BLaER1 treated with 17β-estradiol and CSF1 and Interleukin-3, amounts not matched to agents 10 nM and 100 nM (cell line): ENCODE results near the gene MAD1L1.
"Not testable (repeated sequence)": the region's sequence is repeated elsewhere in the genome, so short reads cannot be mapped to it uniquely, and the experiment has no call there.

Source experiments
- H3K27ac ChIP-seq, 11 experiments: shearing (Covaris generic); formaldehyde crosslinking; 2 replicates each; pipeline ENCODE4 v1.8.1; 2022
- H3K27me3 ChIP-seq, 11 experiments: shearing (Covaris generic); formaldehyde crosslinking; 2 replicates each; pipeline ENCODE4 v1.8.1; 2022
- H3K36me3 ChIP-seq, 11 experiments: shearing (Covaris generic); formaldehyde crosslinking; 2 replicates each; pipeline ENCODE4 v1.8.1; 2022
- H3K4me1 ChIP-seq, 10 experiments: shearing (Covaris generic); formaldehyde crosslinking; 2 replicates each; pipeline ENCODE4 v1.8.1; 2022
- H3K4me2 ChIP-seq, 11 experiments: shearing (Covaris generic); formaldehyde crosslinking; 2 replicates each; pipeline ENCODE4 v1.8.1; 2022
- H3K4me3 ChIP-seq, 10 experiments: shearing (Covaris generic); formaldehyde crosslinking; 2 replicates each; pipeline ENCODE4 v1.8.1; 2022
- H3K9ac ChIP-seq, 11 experiments: shearing (Covaris generic); formaldehyde crosslinking; 2 replicates each; pipeline ENCODE4 v1.8.1; 2022
- H3K9me3 ChIP-seq, 11 experiments: shearing (Covaris generic); formaldehyde crosslinking; replicated peaks in 1 of 11; 2 replicates each; pipeline ENCODE4 v1.8.1; 2022
- H4K20me1 ChIP-seq, 11 experiments: shearing (Covaris generic); formaldehyde crosslinking; 2 replicates each; pipeline ENCODE4 v1.8.1; 2022
- Cebpa-rat ChIP-seq, 11 experiments: shearing (Covaris generic); IDR thresholded peaks; 2 replicates each; pipeline ENCODE4 v1.8.1; 2022

Gene MAD1L1

DNA sequence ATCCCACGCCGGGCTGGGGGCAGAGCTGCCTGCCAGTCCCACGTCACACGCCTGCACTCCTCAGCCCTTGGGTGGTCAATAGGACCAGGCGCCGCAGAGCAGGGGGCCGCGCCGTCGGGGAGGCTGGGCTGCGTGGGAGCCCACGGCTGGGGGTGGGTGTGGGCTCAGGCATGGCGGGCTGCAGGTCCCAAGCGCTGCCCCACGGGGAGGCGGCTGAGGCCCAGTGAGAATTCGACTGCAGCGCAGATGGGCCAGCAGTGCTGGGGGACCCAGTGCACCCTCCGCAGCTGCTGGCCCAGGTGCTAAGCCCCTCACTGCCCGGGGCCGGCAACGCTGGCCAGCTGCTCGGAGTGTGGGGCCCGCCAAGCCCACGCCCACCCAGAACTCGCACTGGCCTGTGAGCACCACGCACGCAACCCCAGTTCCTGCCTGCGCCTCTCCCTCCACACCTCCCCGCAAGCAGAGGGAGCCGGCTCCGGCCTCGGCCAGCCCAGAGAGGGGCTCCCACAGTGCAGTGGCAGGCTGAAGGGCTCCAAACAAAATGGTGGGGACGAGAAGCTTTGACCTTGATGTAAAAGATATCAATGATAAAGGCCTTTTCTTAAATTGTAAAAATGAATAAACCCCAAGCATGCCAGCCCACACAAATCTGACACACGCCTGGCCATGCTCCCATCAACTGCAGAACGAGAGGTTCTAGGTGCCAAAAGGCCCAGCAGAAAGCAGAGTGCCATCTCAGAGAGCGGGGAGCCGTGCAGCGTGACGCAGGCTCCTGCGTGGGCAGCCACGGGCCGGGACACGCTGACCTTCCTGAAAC is 255.5 kb downstream of the MAD1L1 start:
- Histone ChIP-seq H4K20me1 (peaks cover 2 to 94% (median 73%) of the 10 kb centered on the region in 11 experiments; a peak in 21 of 22 replicates), H3K9ac (no peak overlapping the region), H3K36me3 (peaks cover 34 to 72% (median 55%) of the 10 kb centered on the region in 11 experiments), H3K27ac (no peak overlapping the region), H3K4me1 (peaks cover 0 to 65% (median 45%) of the 10 kb centered on the region in 10 experiments; a peak in 18 of 20 replicates), H3K4me3 (no peak overlapping the region), H3K4me2 (no peak overlapping the region), H3K9me3 (peaks cover 11 to 21% (median 19%) of the 10 kb centered on the region in 11 experiments; a peak in 18 of 22 replicates), H3K27me3 (peaks cover 0 to 28% (median 0%) of the 10 kb centered on the region in 11 experiments; a peak in 7 of 22 replicates)
- TF ChIP-seq Cebpa-rat (IDR thresholded peaks at IDR 0.05): no peak

DNA sequence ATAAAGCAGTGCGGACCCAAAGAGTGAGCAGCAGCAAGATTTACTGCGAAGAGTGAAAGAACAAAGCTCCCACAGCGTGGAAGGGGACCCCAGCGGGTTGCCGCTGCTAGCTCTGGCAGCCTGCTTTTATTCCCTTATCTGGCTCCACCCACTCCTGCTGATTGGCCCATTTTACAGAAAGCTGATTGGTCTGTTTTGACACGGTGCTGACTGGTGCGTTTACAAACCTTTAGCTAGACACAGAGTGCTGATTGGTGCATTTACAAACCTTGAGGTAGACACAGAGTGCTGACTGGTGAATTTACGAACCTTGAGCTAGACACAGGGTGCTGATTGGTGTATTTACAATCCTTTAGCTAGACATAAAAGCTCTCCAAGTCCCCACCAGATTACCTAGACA is 256.2 kb downstream of the MAD1L1 start:
- H3K4me3 ChIP-seq, H3K27ac ChIP-seq, H3K4me2 ChIP-seq, H3K9ac ChIP-seq: not testable (repeated sequence)
- peaks cover 2 to 94% (median 69%) of the 10 kb centered on the region in 11 experiments; a peak in 21 of 22 replicates for H4K20me1 ChIP-seq
- H3K27me3 ChIP-seq: peaks cover 0 to 25% (median 0%) of the 10 kb centered on the region in 11 experiments; a peak in 7 of 22 replicates
- peaks cover 11 to 21% (median 19%) of the 10 kb centered on the region in 11 experiments; a peak in 18 of 22 replicates for H3K9me3 ChIP-seq
- H3K4me1 ChIP-seq: peaks cover 0 to 59% (median 43%) of the 10 kb centered on the region in 10 experiments; a peak in 18 of 20 replicates
- H3K36me3 ChIP-seq: peaks cover 34 to 78% (median 61%) of the 10 kb centered on the region in 11 experiments

DNA sequence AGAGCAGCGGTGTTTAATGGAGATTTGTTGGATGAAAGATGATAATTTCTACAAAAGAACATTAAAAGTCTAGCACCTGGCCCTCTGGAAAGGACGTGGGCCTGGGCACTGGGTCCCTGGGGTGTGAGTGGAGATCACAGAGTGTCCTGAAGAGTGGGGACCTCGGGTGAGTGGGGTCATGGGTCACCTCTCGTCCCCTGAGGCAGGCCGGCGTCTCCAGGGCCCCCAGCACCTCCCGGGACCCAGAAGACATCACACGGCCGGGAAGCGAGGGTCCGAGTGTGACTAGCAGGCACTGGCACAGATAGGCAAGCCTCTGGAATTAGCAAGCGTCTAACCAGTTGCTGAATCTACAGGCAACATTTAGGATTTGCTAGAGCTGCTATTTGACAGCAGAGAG is 257.2 kb downstream of the MAD1L1 start:
- TF ChIP-seq Cebpa-rat (IDR thresholded peaks at IDR 0.05): no peak
- H3K9ac ChIP-seq: no peak overlapping the region
- no peak overlapping the region for H3K27ac ChIP-seq
- peaks cover 2 to 94% (median 66%) of the 10 kb centered on the region in 11 experiments; a peak in 21 of 22 replicates for H4K20me1 ChIP-seq
- H3K27me3 ChIP-seq: peaks cover 0 to 15% (median 0%) of the 10 kb centered on the region in 11 experiments; a peak in 7 of 22 replicates
- H3K4me1 ChIP-seq: peaks cover 0 to 50% (median 34%) of the 10 kb centered on the region in 10 experiments; a peak in 18 of 20 replicates
- H3K9me3 ChIP-seq: peaks cover 11 to 21% (median 19%) of the 10 kb centered on the region in 11 experiments; a peak in 18 of 22 replicates
- peak overlapping the region in 7 of 11 experiments; percentile 17 to 70 (median 47); a peak in 8 of 22 replicates for H3K4me2 ChIP-seq
- H3K36me3 ChIP-seq: peaks cover 34 to 87% (median 65%) of the 10 kb centered on the region in 11 experiments
- no peak overlapping the region for H3K4me3 ChIP-seq

DNA sequence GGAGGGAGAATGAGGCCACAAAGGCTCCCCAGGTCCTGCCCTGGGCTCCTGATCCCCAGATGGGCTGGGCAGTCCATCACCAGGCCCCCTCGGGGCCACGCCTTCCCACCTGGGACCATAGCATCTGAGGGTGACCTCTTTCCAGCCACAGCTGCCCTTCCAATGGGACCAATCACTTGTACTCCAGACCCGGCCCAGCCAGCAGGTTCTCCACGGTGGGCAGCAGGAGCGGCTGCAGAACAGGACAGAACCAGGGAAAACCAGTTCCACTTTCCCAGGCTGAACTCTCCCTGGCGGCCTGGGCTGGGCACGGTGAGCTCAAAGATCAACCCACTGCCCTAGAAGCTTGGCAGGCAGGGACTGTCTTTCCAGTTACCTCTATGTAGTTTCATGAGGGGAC is 257.6 kb downstream of the MAD1L1 start:
- peak overlapping the region in 8 of 11 experiments; percentile 17 to 70 (median 44); a peak in 13 of 22 replicates for H3K4me2 ChIP-seq
- H3K27ac ChIP-seq: no peak overlapping the region
- H3K9ac ChIP-seq: 0 out of 22 replicates have a peak overlapping the region, but pooled peaks of 1 of the 11 experiments have one; percentile 15
- H3K9me3 ChIP-seq: peaks cover 11 to 21% (median 19%) of the 10 kb centered on the region in 11 experiments; a peak in 18 of 22 replicates
- peaks cover 0 to 46% (median 30%) of the 10 kb centered on the region in 10 experiments; a peak in 18 of 20 replicates for H3K4me1 ChIP-seq
- H3K27me3 ChIP-seq: peaks cover 0 to 11% (median 0%) of the 10 kb centered on the region in 11 experiments; a peak in 7 of 22 replicates
- no peak overlapping the region for H3K4me3 ChIP-seq
- H4K20me1 ChIP-seq: peaks cover 2 to 94% (median 64%) of the 10 kb centered on the region in 11 experiments; a peak in 21 of 22 replicates
- H3K36me3 ChIP-seq: peaks cover 34 to 84% (median 68%) of the 10 kb centered on the region in 11 experiments
- TF ChIP-seq Cebpa-rat (IDR thresholded peaks at IDR 0.05): no peak

DNA sequence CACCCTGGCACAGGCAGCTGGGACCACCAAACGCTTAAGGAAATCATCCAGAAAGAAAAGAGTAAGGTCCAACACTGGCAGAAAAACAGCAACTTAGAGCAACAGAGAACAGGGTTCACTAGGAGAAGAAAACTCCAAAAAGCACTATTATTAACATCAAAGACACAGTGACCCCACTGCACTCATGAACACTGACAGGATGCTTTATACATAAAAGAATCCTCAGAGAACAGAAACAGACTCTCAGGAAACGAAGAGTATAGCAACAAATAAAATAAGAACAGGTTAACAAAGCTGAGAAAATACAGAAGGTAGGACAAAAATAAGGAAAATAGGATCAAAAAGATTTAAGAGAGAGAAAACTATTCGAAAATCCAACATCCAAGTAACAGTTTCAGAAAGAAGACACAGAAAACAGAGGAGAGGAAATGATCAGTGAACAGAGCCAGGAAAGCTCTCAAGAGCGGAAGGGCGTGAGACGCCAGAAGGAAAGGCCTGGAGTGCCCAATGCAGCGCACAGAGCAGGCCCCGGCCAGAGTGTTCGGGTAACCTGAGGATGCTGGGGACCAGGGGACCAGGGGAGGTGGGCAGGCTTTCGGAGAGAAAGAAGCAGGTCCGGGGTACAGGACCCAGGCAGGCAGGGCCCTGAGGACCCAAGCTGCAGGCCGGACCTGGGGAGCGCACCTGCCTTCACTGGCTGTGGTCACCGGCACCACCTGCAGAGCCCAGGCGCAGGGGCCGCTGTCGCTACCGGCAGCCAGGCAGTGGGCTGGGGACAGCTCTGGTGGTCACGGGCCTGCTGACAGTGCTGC is 258.2 kb downstream of the MAD1L1 start:
- Histone ChIP-seq H4K20me1 (peaks cover 0 to 94% (median 63%) of the 10 kb centered on the region in 11 experiments; a peak in 19 of 22 replicates), H3K9ac (peak overlapping the region in 1 of 11 experiments; percentile 15; a peak in 2 of 22 replicates), H3K9me3 (peaks cover 11 to 21% (median 19%) of the 10 kb centered on the region in 11 experiments; a peak in 18 of 22 replicates), H3K27me3 (peaks cover 0 to 8% (median 0%) of the 10 kb centered on the region in 11 experiments; a peak in 5 of 22 replicates), H3K4me2 (peak overlapping the region in 8 of 11 experiments; percentile 17 to 70 (median 44); a peak in 13 of 22 replicates), H3K27ac (no peak overlapping the region), H3K36me3 (peaks cover 34 to 81% (median 70%) of the 10 kb centered on the region in 11 experiments), H3K4me3 (no peak overlapping the region), H3K4me1 (peaks cover 0 to 45% (median 24%) of the 10 kb centered on the region in 10 experiments; a peak in 15 of 20 replicates)
- TF ChIP-seq Cebpa-rat (IDR thresholded peaks at IDR 0.05): no peak

DNA sequence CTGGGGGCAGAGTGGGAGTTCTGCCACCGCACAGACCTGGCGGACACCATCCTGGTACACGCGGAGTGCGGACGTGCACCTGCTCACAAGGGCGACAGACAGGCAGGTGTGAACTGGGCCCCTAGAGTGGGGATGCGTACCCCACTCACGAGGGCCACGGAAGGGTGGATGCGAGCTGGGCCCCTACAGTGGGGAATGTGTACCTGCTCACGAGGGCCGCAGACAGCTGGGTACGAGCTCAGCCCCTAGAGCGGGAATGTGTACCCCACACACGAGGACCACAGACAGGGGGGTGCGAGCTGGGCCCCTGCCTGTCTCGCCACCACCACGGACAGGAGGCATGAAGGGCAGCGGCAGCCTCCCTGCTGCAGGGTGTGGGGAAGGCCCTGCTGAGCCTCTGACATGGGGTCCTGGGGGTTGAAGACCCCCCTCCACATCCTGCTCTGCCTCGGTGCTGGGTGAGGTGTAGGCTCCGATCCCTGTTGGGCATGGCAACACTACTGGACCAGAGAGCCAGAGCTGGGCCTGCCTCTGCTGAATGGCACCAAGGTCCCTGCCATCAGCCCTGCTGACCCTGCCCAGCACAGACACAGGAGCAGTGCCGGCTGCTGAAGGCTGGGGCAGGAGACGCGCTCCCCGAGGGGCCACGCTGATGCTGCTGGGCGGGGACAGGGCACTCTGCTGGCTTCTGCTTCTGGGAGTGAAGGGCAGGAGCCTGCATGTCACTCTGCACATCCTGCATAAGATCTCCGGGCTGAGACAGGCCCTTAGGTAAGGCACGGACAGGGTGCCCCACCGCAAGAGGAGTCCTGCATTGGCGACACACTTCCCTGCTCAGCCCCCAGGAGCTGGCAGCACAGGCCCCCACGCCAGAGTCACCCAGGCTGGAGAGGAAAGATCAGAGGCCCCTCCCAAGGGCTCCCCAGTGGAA is 259.2 kb downstream of the MAD1L1 start:
- Histone ChIP-seq H3K9ac (no peak overlapping the region; a peak in 1 of 22 replicates), H3K4me2 (peak overlapping the region in 4 of 11 experiments; percentile 42 to 70 (median 59); a peak in 4 of 22 replicates), H3K4me3 (no peak overlapping the region), H3K9me3 (peaks cover 11 to 21% (median 19%) of the 10 kb centered on the region in 11 experiments; a peak in 18 of 22 replicates), H3K27me3 (peaks cover 0 to 9% (median 0%) of the 10 kb centered on the region in 11 experiments; a peak in 1 of 22 replicates), H3K4me1 (peaks cover 0 to 41% (median 16%) of the 10 kb centered on the region in 10 experiments; a peak in 11 of 20 replicates), H4K20me1 (peaks cover 0 to 95% (median 64%) of the 10 kb centered on the region in 11 experiments; a peak in 19 of 22 replicates), H3K27ac (no peak overlapping the region), H3K36me3 (peaks cover 34 to 76% (median 66%) of the 10 kb centered on the region in 11 experiments)
- TF ChIP-seq Cebpa-rat (IDR thresholded peaks at IDR 0.05): no peak

DNA sequence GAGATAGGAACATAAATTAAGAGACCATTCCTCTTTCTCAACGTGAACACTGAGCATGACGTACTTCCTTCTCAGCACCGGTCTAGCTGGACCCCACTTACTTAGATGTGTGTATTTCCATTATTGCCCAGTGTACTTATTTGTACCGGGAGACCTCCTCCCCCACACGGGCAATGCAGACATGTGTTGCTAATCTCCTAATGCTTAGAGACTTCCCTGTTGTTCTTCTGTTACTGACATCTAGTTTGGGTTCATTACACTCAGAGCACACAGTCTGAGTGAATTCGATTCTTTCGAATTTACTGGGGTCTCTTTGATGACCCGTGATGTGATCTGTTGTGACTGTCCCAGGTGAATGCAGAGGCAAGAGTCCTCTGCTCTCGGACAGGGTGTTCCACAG is 260.0 kb downstream of the MAD1L1 start:
- no peak overlapping the region for H3K27ac ChIP-seq

More for the DNA sequence above, 260.0 kb downstream of the MAD1L1 start:
- TF ChIP-seq Cebpa-rat (IDR thresholded peaks at IDR 0.05): no peak
- no peak overlapping the region for H3K9ac ChIP-seq
- H3K36me3 ChIP-seq: peaks cover 34 to 76% (median 66%) of the 10 kb centered on the region in 11 experiments
- H3K4me2 ChIP-seq: no peak overlapping the region
- H3K9me3 ChIP-seq: peaks cover 9 to 15% (median 14%) of the 10 kb centered on the region in 11 experiments; a peak in 18 of 22 replicates
- H3K4me3 ChIP-seq: no peak overlapping the region
- H4K20me1 ChIP-seq: peaks cover 0 to 96% (median 70%) of the 10 kb centered on the region in 11 experiments; a peak in 19 of 22 replicates
- peaks cover 0 to 10% (median 0%) of the 10 kb centered on the region in 11 experiments; a peak in 6 of 22 replicates for H3K27me3 ChIP-seq
- H3K4me1 ChIP-seq: peaks cover 0 to 49% (median 23%) of the 10 kb centered on the region in 10 experiments; a peak in 13 of 20 replicates
